Measurements from ENCODE around the gene INTS14. TPM values are rescaled to one million over a fixed set of nuclear protein-coding genes. Genes with fewer than 3 reads are reported as not detected.

The INTS14 gene
- total and polyA plus RNA-seq, 9 donors, result 25.5 to 41.7 (median 28.1) TPM

DNA sequence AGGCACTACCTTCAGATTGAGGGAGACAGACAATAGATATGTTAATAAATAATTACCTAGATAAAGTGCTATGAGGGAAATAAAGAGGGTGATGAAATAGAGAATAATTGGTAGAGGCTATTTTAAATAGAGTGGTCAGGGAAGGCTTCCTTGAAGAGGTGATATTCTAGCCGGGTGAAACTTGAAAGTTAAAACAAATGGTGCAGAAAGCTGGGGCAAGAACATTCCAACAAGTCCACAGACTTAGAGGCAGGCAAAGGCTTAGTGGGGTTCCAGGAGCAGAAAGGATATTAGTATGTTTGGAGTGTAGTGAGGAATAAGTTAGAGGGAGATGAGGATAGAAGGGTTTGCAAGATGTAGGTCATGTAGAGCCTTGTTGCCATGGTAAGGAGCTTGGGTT is 70.6 kb downstream of the INTS14 start:
- TF ChIP-seq, protein P1, sequence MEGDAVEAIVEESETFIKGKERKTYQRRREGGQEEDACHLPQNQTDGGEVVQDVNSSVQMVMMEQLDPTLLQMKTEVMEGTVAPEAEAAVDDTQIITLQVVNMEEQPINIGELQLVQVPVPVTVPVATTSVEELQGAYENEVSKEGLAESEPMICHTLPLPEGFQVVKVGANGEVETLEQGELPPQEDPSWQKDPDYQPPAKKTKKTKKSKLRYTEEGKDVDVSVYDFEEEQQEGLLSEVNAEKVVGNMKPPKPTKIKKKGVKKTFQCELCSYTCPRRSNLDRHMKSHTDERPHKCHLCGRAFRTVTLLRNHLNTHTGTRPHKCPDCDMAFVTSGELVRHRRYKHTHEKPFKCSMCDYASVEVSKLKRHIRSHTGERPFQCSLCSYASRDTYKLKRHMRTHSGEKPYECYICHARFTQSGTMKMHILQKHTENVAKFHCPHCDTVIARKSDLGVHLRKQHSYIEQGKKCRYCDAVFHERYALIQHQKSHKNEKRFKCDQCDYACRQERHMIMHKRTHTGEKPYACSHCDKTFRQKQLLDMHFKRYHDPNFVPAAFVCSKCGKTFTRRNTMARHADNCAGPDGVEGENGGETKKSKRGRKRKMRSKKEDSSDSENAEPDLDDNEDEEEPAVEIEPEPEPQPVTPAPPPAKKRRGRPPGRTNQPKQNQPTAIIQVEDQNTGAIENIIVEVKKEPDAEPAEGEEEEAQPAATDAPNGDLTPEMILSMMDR (IDR thresholded peaks at IDR 0.05), result no peak
- no peak for TF ChIP-seq EP300 (IDR thresholded peaks at IDR 0.05)
- no peak for TF ChIP-seq POLR2A (IDR thresholded peaks at IDR 0.05)
- Histone ChIP-seq H3K9me3 (no peaks in the 10 kb centered on the region), H3K4me3 (no peak overlapping the region), H3K27ac (no peak overlapping the region), H3K36me3 (no peaks in the 10 kb centered on the region), H3K27me3 (no peaks in the 10 kb centered on the region), H3K4me1 (ENCODE audit: insufficient read depth) (peaks cover 2% of the 10 kb centered on the region)
- 85 to 96% (median 92%) methylated on average over 1 of the region's 1 CpG for WGBS, 3 donors
- DNase-seq, result no peak
- intact Hi-C loops (cut with DNase I), result no loop called here

DNA sequence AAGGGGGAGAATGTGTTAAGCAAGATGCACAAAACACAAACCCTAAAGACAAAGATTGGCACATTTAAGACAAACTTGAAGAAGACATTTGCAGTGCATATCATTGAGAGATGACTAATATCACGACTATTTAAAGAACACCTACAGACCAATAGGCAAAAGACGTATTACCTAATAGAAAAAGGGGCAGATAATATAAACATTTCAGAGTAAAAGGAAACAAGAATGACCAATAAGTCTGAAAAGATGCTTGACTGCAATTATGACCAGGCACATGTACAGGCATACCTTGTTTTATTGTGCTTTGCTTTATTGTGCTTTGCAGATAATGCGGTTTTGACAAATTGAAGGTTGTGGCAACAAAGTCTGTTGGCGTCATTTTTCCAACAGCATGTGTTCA is 75.7 kb downstream of the INTS14 start:
- intact Hi-C loops (cut with DNase I), result no loop called here
- Histone ChIP-seq H3K27ac (no peak overlapping the region), H3K4me3 (no peak overlapping the region), H3K36me3 (no peaks in the 10 kb centered on the region), H3K9me3 (no peaks in the 10 kb centered on the region), H3K4me1 (ENCODE audit: insufficient read depth) (peaks cover 3% of the 10 kb centered on the region), H3K27me3 (no peaks in the 10 kb centered on the region)
- TF ChIP-seq EP300 (IDR thresholded peaks at IDR 0.05) (no peak), POLR2A (IDR thresholded peaks at IDR 0.05) (no peak)
- TF ChIP-seq, protein P1 (IDR thresholded peaks at IDR 0.05), result no peak
- no peak for DNase-seq
- WGBS, 3 donors, result 83 to 86% (median 84%) methylated on average over 4 of the region's 4 CpGs

DNA sequence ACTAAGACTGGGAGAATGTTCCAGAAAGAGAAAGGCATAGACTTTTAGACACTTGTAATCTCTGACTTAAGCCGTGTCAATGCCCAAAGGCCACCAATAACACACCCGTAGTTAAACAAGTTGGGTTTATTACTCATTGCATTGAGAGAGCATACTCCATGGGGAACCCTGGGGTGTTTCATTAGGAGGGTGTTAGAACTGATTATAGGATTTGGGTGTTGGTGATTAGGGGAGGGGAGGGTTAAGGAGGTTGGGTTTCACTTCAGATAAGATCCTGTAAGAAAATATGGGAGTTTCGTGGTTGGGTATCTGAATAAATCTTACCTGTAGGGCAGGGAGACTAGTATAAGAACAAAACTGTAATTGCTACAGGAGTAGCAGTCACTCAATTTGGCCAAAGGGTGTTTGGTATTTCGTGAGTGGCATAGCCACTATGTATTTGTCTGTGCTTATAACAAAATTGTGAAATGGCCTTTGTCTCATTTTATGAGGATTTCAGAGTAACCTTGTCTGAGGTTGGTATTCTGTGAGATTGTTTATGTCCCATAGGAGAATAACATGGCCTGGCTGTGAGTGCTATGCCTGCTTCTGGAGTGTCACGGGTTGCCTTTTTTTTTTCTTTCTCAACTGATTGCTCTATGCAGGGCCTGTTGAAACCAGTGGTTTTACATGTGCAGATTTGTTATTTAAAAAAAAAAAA is 77.7 kb downstream of the INTS14 start:
- H3K27ac ChIP-seq, result no peak overlapping the region
- peaks cover 3% of the 10 kb centered on the region for H3K4me1 ChIP-seq (ENCODE audit: insufficient read depth)
- no peaks in the 10 kb centered on the region for H3K27me3 ChIP-seq
- intact Hi-C loops (cut with DNase I), result no loop called here
- TF ChIP-seq POLR2A (IDR thresholded peaks at IDR 0.05) (no peak), EP300 (IDR thresholded peaks at IDR 0.05) (no peak)
- TF ChIP-seq, protein P1 (IDR thresholded peaks at IDR 0.05), result no peak
- no peak for DNase-seq
- no peaks in the 10 kb centered on the region for H3K36me3 ChIP-seq
- H3K4me3 ChIP-seq, result no peak overlapping the region
- H3K9me3 ChIP-seq, result no peaks in the 10 kb centered on the region
- 34 to 54% (median 46%) methylated on average over 5 of the region's 5 CpGs for WGBS, 3 donors

DNA sequence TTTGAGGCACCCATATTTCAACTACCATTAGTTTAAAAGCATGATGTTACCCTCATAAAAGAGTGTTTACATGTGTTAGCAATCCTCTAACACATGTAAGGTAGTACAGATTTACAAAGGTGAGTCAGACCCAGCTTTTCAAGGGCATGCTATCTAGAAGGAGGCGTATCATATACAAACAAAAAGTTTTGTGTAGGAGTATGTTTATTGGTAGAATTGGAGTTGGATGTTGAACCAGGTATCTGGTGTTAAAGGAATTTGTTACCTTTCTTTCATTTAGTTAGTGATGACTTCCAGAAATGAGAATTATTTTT is 78.2 kb downstream of the INTS14 start:
- intact Hi-C loops (cut with DNase I), result no loop called here
- H3K4me1 ChIP-seq (ENCODE audit: insufficient read depth), result peaks cover 3% of the 10 kb centered on the region
- H3K27ac ChIP-seq, result no peak overlapping the region
- H3K36me3 ChIP-seq, result no peaks in the 10 kb centered on the region
- no peaks in the 10 kb centered on the region for H3K9me3 ChIP-seq
- TF ChIP-seq, protein P1 (IDR thresholded peaks at IDR 0.05), result no peak
- TF ChIP-seq EP300 (IDR thresholded peaks at IDR 0.05) (no peak), POLR2A (IDR thresholded peaks at IDR 0.05) (no peak)
- 8 to 36% (median 29%) methylated on average over 1 of the region's 1 CpG for WGBS, 3 donors
- no peaks in the 10 kb centered on the region for H3K27me3 ChIP-seq
- no peak for DNase-seq
- H3K4me3 ChIP-seq, result no peak overlapping the region
